Measurements from ENCODE around the gene SLC35F4.

GRCh38 chr14:57748279-57748678 is 117.6 kb downstream of the SLC35F4 start:
- TF ChIP-seq POLR2A (IDR thresholded peaks at IDR 0.05): no peak
- TF ChIP-seq, protein P1, sequence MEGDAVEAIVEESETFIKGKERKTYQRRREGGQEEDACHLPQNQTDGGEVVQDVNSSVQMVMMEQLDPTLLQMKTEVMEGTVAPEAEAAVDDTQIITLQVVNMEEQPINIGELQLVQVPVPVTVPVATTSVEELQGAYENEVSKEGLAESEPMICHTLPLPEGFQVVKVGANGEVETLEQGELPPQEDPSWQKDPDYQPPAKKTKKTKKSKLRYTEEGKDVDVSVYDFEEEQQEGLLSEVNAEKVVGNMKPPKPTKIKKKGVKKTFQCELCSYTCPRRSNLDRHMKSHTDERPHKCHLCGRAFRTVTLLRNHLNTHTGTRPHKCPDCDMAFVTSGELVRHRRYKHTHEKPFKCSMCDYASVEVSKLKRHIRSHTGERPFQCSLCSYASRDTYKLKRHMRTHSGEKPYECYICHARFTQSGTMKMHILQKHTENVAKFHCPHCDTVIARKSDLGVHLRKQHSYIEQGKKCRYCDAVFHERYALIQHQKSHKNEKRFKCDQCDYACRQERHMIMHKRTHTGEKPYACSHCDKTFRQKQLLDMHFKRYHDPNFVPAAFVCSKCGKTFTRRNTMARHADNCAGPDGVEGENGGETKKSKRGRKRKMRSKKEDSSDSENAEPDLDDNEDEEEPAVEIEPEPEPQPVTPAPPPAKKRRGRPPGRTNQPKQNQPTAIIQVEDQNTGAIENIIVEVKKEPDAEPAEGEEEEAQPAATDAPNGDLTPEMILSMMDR (IDR thresholded peaks at IDR 0.05): no peak
